ENCODE data around the gene NCAPD2.

The NCAPD2 gene

DNA sequence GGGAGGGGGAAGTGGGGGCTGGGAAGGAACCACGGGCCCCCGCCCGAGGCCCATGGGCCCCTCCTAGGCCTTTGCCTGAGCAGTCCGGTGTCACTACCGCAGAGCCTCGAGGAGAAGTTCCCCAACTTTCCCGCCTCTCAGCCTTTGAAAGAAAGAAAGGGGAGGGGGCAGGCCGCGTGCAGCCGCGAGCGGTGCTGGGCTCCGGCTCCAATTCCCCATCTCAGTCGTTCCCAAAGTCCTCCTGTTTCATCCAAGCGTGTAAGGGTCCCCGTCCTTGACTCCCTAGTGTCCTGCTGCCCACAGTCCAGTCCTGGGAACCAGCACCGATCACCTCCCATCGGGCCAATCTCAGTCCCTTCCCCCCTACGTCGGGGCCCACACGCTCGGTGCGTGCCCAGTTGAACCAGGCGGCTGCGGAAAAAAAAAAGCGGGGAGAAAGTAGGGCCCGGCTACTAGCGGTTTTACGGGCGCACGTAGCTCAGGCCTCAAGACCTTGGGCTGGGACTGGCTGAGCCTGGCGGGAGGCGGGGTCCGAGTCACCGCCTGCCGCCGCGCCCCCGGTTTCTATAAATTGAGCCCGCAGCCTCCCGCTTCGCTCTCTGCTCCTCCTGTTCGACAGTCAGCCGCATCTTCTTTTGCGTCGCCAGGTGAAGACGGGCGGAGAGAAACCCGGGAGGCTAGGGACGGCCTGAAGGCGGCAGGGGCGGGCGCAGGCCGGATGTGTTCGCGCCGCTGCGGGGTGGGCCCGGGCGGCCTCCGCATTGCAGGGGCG lies 40.2 kb downstream of the NCAPD2 start, which contains the start of gene GAPDH:
TSS of gene GAPDH (plus strand) at position 595 of the 772 bp plus-strand sequence. CDS start 316 bp downstream, outside the sequence.
- peak; percentile 52 to 99 (median 94) for DNase-seq

DNA sequence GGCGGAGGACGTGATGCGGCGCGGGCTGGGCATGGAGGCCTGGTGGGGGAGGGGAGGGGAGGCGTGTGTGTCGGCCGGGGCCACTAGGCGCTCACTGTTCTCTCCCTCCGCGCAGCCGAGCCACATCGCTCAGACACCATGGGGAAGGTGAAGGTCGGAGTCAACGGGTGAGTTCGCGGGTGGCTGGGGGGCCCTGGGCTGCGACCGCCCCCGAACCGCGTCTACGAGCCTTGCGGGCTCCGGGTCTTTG lies 40.7 kb downstream of the NCAPD2 start:
- DNase-seq = peak in 2 of 14 donors; percentile 63 to 90

DNA sequence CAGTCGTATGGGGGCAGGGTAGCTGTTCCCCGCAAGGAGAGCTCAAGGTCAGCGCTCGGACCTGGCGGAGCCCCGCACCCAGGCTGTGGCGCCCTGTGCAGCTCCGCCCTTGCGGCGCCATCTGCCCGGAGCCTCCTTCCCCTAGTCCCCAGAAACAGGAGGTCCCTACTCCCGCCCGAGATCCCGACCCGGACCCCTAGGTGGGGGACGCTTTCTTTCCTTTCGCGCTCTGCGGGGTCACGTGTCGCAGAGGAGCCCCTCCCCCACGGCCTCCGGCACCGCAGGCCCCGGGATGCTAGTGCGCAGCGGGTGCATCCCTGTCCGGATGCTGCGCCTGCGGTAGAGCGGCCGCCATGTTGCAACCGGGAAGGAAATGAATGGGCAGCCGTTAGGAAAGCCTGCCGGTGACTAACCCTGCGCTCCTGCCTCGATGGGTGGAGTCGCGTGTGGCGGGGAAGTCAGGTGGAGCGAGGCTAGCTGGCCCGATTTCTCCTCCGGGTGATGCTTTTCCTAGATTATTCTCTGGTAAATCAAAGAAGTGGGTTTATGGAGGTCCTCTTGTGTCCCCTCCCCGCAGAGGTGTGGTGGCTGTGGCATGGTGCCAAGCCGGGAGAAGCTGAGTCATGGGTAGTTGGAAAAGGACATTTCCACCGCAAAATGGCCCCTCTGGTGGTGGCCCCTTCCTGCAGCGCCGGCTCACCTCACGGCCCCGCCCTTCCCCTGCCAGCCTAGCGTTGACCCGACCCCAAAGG lies 41.2 kb downstream of the NCAPD2 start:
- peak in 10 of 14 donors; percentile 52 to 84 (median 62) for DNase-seq

DNA sequence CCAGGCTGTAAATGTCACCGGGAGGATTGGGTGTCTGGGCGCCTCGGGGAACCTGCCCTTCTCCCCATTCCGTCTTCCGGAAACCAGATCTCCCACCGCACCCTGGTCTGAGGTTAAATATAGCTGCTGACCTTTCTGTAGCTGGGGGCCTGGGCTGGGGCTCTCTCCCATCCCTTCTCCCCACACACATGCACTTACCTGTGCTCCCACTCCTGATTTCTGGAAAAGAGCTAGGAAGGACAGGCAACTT lies 41.7 kb downstream of the NCAPD2 start:
- DNase-seq = no peak

DNA sequence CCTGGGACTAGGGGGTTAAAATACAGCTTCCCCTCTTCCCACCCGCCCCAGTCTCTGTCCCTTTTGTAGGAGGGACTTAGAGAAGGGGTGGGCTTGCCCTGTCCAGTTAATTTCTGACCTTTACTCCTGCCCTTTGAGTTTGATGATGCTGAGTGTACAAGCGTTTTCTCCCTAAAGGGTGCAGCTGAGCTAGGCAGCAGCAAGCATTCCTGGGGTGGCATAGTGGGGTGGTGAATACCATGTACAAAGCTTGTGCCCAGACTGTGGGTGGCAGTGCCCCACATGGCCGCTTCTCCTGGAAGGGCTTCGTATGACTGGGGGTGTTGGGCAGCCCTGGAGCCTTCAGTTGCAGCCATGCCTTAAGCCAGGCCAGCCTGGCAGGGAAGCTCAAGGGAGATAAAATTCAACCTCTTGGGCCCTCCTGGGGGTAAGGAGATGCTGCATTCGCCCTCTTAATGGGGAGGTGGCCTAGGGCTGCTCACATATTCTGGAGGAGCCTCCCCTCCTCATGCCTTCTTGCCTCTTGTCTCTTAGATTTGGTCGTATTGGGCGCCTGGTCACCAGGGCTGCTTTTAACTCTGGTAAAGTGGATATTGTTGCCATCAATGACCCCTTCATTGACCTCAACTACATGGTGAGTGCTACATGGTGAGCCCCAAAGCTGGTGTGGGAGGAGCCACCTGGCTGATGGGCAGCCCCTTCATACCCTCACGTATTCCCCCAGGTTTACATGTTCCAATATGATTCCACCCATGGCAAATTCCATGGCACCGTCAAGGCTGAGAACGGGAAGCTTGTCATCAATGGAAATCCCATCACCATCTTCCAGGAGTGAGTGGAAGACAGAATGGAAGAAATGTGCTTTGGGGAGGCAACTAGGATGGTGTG lies 42.3 kb downstream of the NCAPD2 start:
- DNase-seq = no peak

DNA sequence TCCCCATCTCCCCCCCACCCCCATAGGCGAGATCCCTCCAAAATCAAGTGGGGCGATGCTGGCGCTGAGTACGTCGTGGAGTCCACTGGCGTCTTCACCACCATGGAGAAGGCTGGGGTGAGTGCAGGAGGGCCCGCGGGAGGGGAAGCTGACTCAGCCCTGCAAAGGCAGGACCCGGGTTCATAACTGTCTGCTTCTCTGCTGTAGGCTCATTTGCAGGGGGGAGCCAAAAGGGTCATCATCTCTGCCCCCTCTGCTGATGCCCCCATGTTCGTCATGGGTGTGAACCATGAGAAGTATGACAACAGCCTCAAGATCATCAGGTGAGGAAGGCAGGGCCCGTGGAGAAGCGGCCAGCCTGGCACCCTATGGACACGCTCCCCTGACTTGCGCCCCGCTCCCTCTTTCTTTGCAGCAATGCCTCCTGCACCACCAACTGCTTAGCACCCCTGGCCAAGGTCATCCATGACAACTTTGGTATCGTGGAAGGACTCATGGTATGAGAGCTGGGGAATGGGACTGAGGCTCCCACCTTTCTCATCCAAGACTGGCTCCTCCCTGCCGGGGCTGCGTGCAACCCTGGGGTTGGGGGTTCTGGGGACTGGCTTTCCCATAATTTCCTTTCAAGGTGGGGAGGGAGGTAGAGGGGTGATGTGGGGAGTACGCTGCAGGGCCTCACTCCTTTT lies 43.1 kb downstream of the NCAPD2 start:
- DNase-seq = no peak

DNA sequence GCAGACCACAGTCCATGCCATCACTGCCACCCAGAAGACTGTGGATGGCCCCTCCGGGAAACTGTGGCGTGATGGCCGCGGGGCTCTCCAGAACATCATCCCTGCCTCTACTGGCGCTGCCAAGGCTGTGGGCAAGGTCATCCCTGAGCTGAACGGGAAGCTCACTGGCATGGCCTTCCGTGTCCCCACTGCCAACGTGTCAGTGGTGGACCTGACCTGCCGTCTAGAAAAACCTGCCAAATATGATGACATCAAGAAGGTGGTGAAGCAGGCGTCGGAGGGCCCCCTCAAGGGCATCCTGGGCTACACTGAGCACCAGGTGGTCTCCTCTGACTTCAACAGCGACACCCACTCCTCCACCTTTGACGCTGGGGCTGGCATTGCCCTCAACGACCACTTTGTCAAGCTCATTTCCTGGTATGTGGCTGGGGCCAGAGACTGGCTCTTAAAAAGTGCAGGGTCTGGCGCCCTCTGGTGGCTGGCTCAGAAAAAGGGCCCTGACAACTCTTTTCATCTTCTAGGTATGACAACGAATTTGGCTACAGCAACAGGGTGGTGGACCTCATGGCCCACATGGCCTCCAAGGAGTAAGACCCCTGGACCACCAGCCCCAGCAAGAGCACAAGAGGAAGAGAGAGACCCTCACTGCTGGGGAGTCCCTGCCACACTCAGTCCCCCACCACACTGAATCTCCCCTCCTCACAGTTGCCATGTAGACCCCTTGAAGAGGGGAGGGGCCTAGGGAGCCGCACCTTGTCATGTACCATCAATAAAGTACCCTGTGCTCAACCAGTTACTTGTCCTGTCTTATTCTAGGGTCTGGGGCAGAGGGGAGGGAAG lies 43.9 kb downstream of the NCAPD2 start:
- peak in 11 of 14 donors; percentile 21 to 70 (median 54) for DNase-seq

DNA sequence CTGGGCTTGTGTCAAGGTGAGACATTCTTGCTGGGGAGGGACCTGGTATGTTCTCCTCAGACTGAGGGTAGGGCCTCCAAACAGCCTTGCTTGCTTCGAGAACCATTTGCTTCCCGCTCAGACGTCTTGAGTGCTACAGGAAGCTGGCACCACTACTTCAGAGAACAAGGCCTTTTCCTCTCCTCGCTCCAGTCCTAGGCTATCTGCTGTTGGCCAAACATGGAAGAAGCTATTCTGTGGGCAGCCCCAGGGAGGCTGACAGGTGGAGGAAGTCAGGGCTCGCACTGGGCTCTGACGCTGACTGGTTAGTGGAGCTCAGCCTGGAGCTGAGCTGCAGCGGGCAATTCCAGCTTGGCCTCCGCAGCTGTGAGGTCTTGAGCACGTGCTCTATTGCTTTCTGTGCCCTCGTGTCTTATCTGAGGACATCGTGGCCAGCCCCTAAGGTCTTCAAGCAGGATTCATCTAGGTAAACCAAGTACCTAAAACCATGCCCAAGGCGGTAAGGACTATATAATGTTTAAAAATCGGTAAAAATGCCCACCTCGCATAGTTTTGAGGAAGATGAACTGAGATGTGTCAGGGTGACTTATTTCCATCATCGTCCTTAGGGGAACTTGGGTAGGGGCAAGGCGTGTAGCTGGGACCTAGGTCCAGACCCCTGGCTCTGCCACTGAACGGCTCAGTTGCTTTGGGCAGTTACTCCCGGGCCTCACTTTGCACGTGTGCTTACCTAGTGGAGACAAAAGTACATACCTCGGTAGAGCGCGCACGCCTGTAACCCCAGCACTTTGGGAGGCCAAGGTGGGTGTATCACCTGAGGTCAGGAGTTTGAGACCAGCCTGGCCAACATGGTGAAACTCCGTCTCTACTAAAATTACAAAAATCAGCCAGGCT lies 44.8 kb downstream of the NCAPD2 start:
- peak in 1 of 14 donors; percentile 35 for DNase-seq

DNA sequence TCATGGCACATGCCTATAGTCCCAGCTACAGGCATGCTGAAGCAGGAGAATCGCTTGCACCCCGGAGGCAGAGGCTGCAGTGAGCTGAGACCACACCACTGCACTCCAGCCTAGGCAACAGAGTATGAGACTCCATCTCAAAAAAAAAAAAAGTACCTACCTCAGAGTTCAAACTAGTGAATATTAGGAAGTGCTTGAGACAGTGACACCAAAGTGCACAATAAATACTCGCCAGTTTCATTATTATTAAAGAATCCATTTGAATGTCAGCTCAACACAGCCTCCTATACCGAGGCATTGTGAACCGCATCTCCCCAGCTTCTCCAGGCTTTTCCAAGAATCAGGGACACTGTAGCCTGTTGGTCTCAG lies 45.4 kb downstream of the NCAPD2 start:
- DNase-seq = no peak

DNA sequence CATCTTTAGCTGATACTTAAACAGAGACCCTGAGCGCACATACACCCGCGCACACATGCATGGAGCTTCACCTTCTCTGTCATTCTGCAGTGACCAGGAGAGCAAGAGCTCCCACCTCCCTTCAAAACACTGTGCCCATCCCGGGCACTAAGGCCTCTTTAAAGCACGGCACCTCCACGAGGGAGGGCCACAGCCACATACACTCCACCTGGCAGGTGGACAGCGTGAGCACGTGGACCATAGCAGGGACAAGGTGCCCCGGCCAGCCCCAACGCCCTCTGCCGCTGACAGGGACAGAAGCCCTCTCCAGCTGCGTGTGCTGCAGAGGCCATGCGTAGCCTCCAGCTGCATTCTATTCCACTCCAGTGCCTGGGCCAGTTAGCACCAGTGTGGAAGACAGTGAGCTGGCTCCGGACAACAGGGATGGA lies 45.8 kb downstream of the NCAPD2 start:
- no peak for DNase-seq

DNA sequence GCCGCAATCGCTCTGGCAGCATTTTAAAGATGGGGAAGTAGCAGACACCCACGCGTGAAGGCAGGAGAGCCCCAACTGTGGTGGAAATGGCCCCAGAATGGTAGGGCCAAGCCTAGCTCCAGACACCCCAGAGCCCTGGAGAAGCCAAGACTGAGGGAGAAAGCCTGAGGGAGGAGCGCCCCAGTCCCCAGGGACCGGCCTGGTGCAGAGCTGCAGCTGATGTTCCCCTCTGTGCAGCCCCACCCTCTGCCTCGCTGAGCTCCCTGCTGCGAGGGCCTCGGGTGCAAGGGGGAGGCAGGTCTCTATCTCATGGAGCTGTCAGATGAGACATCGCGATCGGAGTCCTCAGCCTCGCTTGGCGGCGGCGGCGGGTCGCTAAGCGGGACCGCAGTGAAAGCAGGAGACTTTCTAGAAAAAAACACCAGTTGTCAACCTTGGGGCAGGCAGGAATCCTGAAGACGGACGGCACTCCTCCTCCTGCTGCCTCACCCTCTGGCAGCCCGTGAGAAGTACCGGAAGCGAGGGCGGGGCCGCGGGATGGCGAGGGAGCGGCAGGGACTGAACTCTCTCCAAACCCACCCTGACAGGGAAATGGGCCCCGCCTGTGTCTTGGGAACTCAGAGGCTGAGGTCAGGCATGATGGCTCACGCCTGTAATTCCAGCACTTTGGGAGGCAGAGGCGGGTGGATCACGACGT lies 46.4 kb downstream of the NCAPD2 start:
- DNase-seq = no peak

DNA sequence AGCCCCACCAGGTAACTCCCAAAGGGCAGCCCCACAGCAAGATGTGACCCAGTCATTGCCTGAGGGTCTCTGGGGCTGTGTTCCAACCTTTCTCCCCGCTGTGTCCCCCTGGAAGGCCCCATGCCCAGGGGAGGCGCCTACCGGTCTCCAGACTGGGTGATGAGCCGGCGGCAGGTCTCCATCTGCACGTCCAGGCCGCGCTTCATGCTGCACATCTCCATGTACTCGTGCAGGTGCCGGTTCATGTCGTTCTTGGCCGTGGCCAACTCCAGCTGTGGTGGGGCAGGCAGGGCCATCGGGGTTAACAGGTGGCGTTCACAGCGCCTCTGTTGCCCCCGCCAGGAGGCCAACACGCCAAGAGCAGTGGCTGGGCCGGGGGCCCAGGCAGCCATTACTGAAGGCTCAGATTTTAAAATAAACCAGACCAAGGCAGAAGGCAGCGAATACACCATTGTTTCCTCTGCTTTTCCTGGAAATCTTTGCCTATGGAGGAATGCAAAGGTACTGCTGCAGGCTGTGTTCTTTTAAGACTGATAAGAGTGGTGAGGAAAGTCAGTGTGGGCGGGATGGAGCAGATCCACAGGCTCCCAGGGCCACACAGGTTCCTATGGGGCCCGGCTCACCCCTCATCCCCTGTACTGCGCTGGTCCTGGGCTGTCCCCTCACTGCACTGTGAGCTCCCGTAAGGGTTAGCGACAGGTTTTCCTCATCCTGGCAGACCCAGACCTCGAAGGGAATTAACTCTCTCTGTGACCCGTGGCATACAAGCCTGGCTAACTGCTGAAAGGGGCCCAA lies 47.7 kb downstream of the NCAPD2 start:
- DNase-seq = no peak

DNA sequence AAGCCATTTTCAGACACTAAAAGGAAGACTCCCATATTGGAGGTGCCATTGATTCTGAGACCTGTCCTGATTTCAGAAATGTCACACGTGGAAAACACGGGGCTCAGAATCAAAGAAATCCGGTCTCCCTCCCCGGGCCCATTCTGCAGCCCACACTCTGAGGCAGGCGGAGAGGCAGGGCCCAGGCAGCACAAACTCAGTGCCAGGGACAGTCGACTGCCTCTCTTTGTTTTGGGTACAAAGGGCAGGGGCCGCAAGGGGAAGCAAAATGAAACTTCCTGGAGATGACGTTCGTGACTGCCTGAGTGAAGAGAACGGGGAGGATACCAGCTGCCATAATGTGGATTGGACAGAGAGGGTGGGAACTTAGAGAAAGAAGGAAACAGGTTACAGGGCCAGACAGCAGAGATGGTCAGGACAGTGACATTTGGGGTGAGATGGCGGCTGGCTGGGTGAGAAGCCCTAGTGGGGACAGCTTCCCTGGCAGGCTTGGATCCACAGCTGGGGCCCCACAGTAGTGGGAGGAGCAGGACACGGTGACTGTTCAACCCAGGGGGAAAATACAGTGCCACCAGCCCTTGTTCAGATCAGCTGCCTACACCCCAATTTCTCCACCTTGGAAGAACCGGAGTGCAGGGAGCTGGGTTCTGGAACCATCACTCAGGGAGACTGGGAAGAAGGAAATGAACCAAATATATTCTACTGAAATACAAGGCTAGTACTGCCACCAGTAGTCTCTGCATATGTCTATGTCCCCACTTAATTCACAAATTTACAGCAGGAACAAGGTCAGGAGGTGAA lies 48.5 kb downstream of the NCAPD2 start:
- DNase-seq = peak in 1 of 14 donors; percentile 44

DNA sequence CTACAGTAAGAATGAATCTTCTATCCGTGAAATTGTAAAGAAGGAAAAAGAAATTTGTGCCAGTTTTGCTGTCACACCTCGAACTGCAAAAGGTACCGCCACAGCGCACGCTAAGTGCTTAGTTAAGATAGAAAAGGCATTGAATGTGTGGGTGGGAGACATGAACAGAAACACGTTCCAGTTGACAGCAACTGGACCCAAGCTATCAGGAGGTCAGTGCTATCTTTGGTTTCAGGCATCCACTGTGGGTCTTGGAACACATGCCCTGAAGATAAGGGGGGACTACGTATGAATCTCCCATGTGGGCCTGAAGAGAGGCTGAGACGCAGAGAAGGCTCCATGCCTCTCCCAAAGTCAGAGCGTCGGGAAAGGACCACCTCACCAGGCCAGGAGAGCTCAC lies 52.1 kb downstream of the NCAPD2 start:
- no peak for DNase-seq

DNA sequence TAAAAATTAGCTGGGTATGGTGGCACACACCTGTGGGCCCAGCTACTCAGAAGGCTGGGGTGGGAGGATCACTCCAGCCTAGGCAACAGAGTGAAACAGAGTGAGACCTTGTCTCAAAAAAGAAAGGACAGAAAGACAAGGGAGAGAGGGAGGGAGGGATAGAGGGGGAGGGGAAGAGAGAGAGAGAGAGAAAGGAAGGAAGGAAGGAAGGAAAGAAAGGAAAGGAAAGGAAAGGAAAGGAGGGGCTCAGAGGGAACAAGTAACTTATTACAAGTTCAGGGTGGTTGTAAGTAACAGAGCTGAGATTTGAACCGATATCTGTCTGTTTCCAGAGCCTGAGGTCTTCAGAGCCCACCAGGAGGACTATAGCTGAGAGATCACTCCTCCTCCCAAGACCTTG lies 53.7 kb downstream of the NCAPD2 start:
- DNase-seq = no peak

DNA sequence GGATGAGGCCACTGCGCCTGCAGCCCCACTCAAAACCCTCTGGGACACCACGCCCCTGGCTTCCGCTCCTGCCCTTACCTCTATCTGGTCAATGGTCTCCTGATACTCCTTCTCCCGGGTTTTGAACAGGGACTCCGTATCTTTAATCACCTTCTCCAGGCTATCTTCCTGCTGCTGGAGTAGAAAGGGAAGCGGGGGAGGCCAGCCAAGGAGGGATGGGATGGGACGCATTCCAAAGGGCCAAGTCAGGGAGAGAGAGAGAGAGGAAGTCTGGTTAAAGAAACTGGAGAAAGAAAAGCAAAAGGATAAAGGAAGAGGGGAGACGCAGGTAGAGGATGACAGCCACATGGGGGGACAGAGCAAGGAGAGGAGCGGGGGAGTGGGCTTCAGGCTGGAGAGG lies 54.1 kb downstream of the NCAPD2 start:
- no peak for DNase-seq

DNA sequence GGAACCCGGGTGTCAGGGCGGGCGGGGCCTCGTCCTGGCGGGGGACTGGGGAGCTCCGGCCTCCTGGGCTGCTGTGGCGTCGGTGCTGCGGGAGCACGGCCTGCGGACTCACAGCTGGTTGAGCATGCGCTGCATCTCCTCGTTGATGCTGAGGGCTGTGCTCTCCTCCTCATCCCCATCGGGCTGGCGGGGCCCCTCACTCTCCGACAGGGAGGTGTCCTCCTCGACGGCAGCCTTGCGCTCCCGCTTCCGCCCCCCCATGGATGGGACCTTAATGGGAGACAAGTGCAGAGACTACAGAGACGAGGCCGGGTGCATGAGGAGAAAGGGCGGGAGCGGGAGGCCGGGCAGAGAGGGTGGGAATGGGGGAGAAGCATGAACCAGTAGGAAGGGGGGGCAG lies 54.7 kb downstream of the NCAPD2 start:
- DNase-seq = no peak

DNA sequence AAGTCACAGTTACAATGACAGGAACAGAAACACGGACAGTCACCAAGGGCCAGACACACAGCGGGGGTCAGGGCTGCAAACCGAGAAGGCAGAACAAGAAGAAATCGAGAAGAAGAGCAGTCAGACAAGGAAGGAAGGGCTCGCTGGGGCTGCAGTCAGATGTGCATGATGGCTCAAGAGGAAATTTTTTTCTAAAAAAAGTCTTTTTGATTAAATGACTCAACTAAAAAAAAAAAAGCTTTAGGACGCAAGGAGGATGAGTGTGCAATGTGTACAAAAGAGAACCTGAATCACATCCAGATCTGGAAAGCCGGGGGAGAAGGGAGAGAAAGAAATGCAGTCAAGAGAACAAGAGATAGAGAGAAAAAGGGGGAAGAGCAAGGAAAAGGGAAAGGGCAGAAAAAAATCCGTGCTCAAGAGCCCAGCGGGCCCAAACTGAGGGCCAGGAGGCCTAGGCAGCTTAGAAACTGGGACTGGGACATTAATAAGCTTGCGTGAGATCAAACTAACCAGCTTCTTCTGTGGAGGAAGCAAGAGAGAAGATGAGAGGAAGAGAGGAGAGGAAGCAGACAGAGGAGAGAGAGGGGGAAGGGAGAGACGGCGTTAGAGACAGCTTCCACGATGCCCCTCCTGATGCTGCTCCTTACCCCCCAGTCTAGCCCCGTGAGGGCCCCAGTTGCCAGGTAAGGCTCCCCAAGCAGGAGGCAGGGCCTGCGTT lies 55.2 kb downstream of the NCAPD2 start:
- DNase-seq = no peak

Measured in C1 segment of cervical spinal cord (tissue), 14 donors.